GM18870 (cell line): ENCODE results near the gene TUBAL3.

ENCODE experiments used
- ATAC-seq: cut with Tn5 transposase; IDR thresholded peaks from one replicate; pipeline ENCODE4 v1.9.1; 2021; ENCODE audit warnings: moderate library complexity; ENCODE audit not compliant: unreplicated experiment

TUBAL3 gene

GRCh38 chr10:5343979-5344378 lies 60.6 kb downstream of the TUBAL3 start:
- ATAC-seq: no peak

- ATAC-seq: no peak
Measured at GRCh38 chr10:5343561-5343960, 61.1 kb downstream of the TUBAL3 start.
